Thyroid gland (tissue), 4 donors: ENCODE results near the gene NADSYN1.

Experiments
- POLR2A ChIP-seq, 2 donors: fragments of 450-650 bp; IDR thresholded peaks; one replicate each; pipeline ENCODE4 v1.6.1; 2017; ENCODE audit warnings: antibody characterized with exemption in 2 of 2, mild to moderate bottlenecking in 2 of 2, moderate library complexity in 1 of 2
- TF ChIP-seq, protein P1 (sequence below), 6 experiments: fragments of 200-600 bp in 3 of 6; fragments of 450-650 bp in 3 of 6; sonication (generic) in 3 of 6; IDR thresholded peaks; one replicate each; pipeline ENCODE4 v1.5.1; 2016 to 2019; ENCODE audit warnings: antibody characterized with exemption in 6 of 6, mild to moderate bottlenecking in 2 of 6, inconsistent platforms in 1 of 6, moderate library complexity in 1 of 6

DNA sequence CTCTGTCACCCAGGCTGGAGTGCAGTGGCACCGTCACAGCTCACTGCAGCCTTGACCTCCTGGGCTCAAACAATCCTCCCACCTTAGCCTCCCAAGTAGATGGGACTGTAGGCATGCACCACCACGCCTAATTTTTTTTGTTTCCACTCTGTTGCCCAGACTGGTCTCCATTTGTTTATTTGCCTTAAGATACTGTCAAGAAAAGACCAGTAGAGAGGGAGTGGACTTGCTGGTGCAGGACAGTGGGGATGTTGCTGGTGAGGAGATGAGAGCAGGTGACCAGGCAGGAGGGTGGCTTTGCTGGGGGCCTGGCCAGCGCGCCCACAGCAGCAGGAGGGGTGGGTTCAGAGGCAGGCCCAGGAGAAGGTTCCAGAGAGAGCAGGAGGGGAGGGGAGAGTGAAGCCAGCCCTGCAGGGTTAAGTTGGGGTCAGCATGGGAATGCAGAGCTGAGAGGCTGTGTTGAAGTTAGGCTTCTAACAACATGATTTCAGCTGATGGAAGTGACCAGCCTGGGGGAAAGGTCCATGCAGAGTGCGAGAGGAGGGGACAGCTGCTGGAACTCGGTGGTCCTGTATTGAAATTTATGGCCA, 35.8 kb downstream of the NADSYN1 start:
- TF ChIP-seq, protein P1, sequence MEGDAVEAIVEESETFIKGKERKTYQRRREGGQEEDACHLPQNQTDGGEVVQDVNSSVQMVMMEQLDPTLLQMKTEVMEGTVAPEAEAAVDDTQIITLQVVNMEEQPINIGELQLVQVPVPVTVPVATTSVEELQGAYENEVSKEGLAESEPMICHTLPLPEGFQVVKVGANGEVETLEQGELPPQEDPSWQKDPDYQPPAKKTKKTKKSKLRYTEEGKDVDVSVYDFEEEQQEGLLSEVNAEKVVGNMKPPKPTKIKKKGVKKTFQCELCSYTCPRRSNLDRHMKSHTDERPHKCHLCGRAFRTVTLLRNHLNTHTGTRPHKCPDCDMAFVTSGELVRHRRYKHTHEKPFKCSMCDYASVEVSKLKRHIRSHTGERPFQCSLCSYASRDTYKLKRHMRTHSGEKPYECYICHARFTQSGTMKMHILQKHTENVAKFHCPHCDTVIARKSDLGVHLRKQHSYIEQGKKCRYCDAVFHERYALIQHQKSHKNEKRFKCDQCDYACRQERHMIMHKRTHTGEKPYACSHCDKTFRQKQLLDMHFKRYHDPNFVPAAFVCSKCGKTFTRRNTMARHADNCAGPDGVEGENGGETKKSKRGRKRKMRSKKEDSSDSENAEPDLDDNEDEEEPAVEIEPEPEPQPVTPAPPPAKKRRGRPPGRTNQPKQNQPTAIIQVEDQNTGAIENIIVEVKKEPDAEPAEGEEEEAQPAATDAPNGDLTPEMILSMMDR (IDR thresholded peaks at IDR 0.05): no peak
- no peak for TF ChIP-seq POLR2A (IDR thresholded peaks at IDR 0.05)
